Mucosa of descending colon (tissue), 3 donors: ENCODE results near the gene SSNA1. TPM values are rescaled to one million over a fixed set of nuclear protein-coding genes. Genes with fewer than 3 reads are reported as not detected.

Experiments
- ATAC-seq: fragments of 200-7000 bp; cut with Tn5 transposase; one replicate; pipeline ENCODE4 v1.9.1; 2020; ENCODE audit warnings: mild to moderate bottlenecking, moderate library complexity
- DNase-seq, 3 donors: peaks; one replicate each; pipeline ENCODE4 v3.0.0-alpha.2; 2020
- H3K36me3 ChIP-seq: fragments of 200-600 bp; one replicate; pipeline ENCODE4 v1.8.0; 2021; ENCODE audit warnings: low read depth, mild to moderate bottlenecking
- H3K4me1 ChIP-seq: fragments of 200-600 bp; one replicate; pipeline ENCODE4 v1.8.0; 2021; ENCODE audit warnings: low read depth, mild to moderate bottlenecking
- H3K4me3 ChIP-seq: fragments of 200-600 bp; one replicate; pipeline ENCODE4 v1.8.0; 2021; ENCODE audit warnings: mild to moderate bottlenecking
- H3K9me3 ChIP-seq: fragments of 200-600 bp; one replicate; pipeline ENCODE4 v1.8.0; 2021; ENCODE audit warnings: mild to moderate bottlenecking
- CTCF ChIP-seq: fragments of 200-600 bp; IDR thresholded peaks from one replicate; pipeline ENCODE4 v1.8.0; 2022; ENCODE audit warnings: antibody characterized with exemption, mild to moderate bottlenecking
- intact Hi-C, 2 donors: fragments of 100-400 bp; cut with DNase I in 1 of 2; cut with micrococcal nuclease in 1 of 2; formaldehyde crosslinking; loops; one replicate each; pipeline versions ENCODE4 v1.11.0 to v1.11.1; 2022; cut with DNase I, micrococcal nuclease
- total RNA-seq, 3 donors: library from RNA; stranded (reverse); fragmentation: NEBNext Ultra II Directional in 2 of 3; extraction: Animal tissue kit (Norgen Biotek cat#: 25700) in 2 of 3; gene quantifications; one replicate each; pipeline versions ENCODE4 v1.2.1 to v1.2.4, GENCODE V29; 2021 to 2023
- donor health status: DM: no; HTN: no; CAD: no; lungs with moderate emphysema.
- donor health status: DM: no; HTN: no; CAD: no.
- donor health status: DM: no; HTN: yes; CAD: no.

The SSNA1 gene
- total RNA-seq, 3 donors from 2014 or later, result 56.7 to 71.1 (median 64.0) TPM

- intact Hi-C loops, result no loop called here
- H3K9me3 ChIP-seq, result no peaks in the 10 kb centered on the region
- H3K4me3 ChIP-seq, result no peak overlapping the region
- no peak for ATAC-seq
- DNase-seq, result no peak
- peaks cover 25% of the 10 kb centered on the region for H3K4me1 ChIP-seq
- TF ChIP-seq CTCF, result no peak
- no peaks in the 10 kb centered on the region for H3K36me3 ChIP-seq
Measured at GRCh38 chr9:137228968-137229896, 40.8 kb downstream of the SSNA1 start.

- no peak for TF ChIP-seq CTCF
- H3K4me1 ChIP-seq, result peaks cover 24% of the 10 kb centered on the region
- intact Hi-C loops, result no loop called here
- no peak overlapping the region for H3K4me3 ChIP-seq
- ATAC-seq (peak; percentile 6), DNase-seq (peak in 1 of 3 donors; percentile 19)
- no peaks in the 10 kb centered on the region for H3K36me3 ChIP-seq
- H3K9me3 ChIP-seq, result no peaks in the 10 kb centered on the region
Measured at GRCh38 chr9:137229903-137230704, 41.6 kb downstream of the SSNA1 start.

GRCh38 chr9:137230705-137231371 lies 42.4 kb downstream of the SSNA1 start, which contains the start of gene SLC34A3:
Gene SLC34A3 (plus strand): TSS chr9:137230901. CDS start chr9:137231703, 802 bp downstream.
- TF ChIP-seq CTCF, result no peak

GRCh38 chr9:137231372-137232039 lies 43.0 kb downstream of the SSNA1 start:
- no peak for TF ChIP-seq CTCF
- no peaks in the 10 kb centered on the region for H3K9me3 ChIP-seq
- intact Hi-C loops, result no loop called here
- DNase-seq, result no peak
- H3K4me1 ChIP-seq, result peaks cover 32% of the 10 kb centered on the region
- H3K36me3 ChIP-seq, result no peaks in the 10 kb centered on the region
- ATAC-seq, result no peak
- H3K4me3 ChIP-seq, result no peak overlapping the region

More at GRCh38 chr9:137230705-137231371, 42.4 kb downstream of the SSNA1 start, which contains the start of gene SLC34A3:
- Histone ChIP-seq H3K36me3 (no peaks in the 10 kb centered on the region), H3K9me3 (no peaks in the 10 kb centered on the region), H3K4me1 (peaks cover 25% of the 10 kb centered on the region), H3K4me3 (no peak within 1 kb of the TSS)
- ATAC-seq, result no peak
- no peak for DNase-seq
- intact Hi-C loops, result no loop called here

GRCh38 chr9:137232101-137232500 lies 43.6 kb downstream of the SSNA1 start:
- peaks cover 33% of the 10 kb centered on the region for H3K4me1 ChIP-seq
- TF ChIP-seq CTCF, result no peak
- H3K9me3 ChIP-seq, result no peaks in the 10 kb centered on the region
- no peaks in the 10 kb centered on the region for H3K36me3 ChIP-seq
- ATAC-seq, result no peak
- intact Hi-C loops, result no loop called here
- DNase-seq, result no peak
- H3K4me3 ChIP-seq, result no peak overlapping the region
